GM18907 (cell line): Measurements from ENCODE around the gene ENTPD3.

ENCODE experiments used
- ATAC-seq: cut with Tn5 transposase; IDR thresholded peaks from one replicate; pipeline ENCODE4 v1.9.1; 2021; ENCODE audit warnings: mild to moderate bottlenecking, moderate library complexity; ENCODE audit not compliant: unreplicated experiment

ENTPD3 gene

GRCh38 chr3:40404591-40405198, 17.7 kb downstream of the ENTPD3 start:
- no peak for ATAC-seq

- ATAC-seq = no peak
These were observed 20.0 kb downstream of the ENTPD3 start for GRCh38 chr3:40407007-40407406.

GRCh38 chr3:40407611-40408010, 20.6 kb downstream of the ENTPD3 start:
- ATAC-seq = no peak

- ATAC-seq = no peak
These were observed 27.3 kb downstream of the ENTPD3 start for GRCh38 chr3:40414270-40414669.

DNA sequence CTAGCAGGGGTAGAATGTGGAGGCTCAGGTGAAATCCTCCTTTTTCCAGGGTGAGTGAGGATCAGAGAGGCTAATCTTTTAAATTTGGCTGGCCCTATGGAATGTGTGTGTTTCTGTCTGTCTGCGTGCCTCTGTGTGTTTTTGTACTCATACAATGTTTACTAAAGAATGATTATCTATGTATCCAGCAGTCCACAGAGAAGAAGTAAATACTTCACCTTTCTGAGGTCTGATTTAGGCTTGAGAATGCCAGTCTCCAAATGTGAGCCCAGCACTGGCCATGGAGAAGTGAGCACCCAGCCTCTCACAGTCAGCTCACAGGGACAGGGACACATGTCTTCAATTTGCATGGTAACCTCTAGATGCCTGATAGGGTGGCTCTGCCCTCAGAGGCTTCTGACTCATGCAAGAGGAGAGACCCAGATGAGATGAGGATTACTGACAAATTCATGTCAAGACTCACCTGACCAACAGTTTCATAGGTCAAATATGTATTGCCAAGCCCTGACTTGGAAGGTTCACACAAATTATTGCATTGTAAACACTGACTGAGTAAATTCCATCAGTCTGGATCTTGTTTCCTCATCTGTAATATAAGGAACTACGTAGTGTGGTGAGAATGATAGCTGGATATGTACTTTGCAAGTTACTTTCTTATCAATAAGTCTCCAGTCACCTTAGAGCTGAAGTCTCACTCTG, 31.0 kb downstream of the ENTPD3 start:
- ATAC-seq = no peak

DNA sequence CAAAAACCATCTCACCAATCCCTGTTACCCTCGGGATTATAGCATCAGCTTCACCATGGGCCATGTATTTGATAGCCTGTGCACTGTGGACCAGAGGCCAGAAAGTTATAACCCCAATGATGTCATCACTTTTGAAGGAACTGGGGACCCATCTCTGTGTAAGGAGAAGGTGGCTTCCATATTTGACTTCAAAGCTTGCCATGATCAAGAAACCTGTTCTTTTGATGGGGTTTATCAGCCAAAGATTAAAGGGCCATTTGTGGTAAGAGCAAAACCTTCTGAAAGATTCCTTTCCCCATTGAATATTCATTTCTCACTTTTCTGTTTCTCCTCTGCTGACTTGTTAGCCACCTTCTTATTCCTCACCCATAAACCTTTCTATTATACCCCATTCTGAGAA, 35.9 kb downstream of the ENTPD3 start:
- no peak for ATAC-seq

- ATAC-seq = no peak
These were observed 40.2 kb downstream of the ENTPD3 start for GRCh38 chr3:40427045-40427669.

DNA sequence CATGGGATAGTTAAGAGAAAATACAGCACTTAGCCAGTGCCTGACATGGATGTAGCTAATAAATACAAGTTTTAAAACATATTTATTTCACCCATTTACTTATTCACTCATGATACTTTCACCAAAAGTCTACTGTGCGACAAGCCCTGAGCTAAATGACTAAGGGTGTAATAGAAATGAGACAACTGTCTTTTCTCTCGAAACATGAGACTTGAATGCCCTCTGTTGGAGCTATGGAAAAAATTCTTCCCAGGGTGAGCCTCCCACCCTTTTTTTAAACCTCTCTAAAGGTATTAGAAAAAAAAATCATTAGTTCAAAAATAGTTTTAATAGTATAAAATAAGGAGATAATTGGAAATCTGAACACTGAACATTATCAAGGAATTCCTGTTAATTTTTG, 45.8 kb downstream of the ENTPD3 start:
- ATAC-seq = no peak

DNA sequence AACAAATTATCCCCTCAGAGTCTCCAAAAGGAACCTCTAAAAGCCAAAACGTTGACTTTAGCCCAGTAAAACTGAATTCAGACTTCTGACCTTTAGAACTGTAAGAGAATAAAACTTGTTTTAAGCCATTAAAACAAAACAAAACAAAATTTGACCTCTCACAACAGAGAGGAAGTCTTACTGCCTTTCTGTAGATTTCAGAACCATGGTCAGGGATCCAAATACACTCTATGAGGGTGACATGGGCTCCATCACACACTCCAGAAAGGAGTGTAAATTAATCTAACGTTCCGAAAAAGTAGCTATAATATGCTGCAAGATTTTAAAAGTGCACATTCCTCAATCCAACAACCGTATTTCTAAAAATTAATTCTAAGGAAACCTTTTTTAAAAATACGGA, 50.9 kb downstream of the ENTPD3 start:
- no peak for ATAC-seq

DNA sequence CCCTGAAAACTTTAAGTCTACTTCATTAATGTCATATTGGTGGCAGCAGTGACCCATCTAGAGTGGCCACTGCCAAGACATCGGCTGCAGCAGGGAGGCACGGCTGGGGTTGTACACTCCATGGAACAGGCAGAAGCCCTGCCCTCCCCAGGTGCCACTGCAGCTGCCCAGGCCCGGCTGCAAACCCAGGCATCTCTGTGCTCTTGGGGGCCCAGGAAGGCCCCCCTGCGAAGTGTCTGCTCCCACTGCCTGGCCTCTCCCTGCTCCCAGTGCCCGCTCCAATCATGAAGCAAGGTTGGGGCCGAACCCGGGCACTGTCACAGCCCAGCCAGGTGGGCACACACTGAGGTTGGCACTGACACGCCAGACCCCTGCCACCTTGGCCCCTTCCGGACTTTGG, 58.1 kb downstream of the ENTPD3 start:
- no peak for ATAC-seq

GRCh38 chr3:40445880-40446279, 58.9 kb downstream of the ENTPD3 start:
- no peak for ATAC-seq

- ATAC-seq = no peak
These were observed 63.5 kb downstream of the ENTPD3 start for GRCh38 chr3:40450438-40450837.

DNA sequence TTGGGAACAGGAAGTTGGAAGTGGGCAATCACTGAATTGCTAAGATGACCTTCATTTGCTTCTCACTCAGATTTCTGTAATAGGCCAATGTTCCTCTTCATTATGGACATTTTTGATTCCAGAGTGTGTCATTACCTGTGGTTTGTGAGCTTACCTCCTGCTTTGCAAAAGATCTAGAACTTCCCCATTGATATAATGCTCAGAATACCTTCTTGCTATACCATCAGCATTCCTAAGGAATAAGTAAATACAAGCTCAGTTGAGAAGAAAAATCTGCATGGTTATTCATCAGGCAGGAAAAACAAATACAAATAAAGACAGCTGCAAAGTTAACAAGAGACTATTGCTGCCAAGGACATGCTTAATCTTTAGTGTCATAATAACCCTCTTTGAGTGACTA, 64.6 kb downstream of the ENTPD3 start:
- ATAC-seq = no peak

GRCh38 chr3:40452057-40452456, 65.1 kb downstream of the ENTPD3 start:
- ATAC-seq = no peak

DNA sequence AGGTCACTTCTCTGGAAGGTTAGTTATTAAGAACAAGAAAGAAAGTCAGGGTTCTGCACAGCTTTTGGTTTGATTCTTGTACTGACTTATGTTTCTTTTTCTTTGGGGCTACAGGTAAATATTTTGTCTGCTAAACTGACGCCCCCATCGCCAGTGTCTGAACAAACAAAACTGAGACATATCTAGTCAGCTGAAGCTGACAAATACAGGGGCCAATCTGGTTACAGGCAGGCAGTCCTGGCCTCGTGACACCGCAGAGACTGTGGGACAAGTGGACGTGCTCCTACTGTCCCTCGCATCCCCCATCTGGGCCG, 65.5 kb downstream of the ENTPD3 start:
- no peak for ATAC-seq

- ATAC-seq = peak; percentile 95
These were observed 66.1 kb downstream of the ENTPD3 start for GRCh38 chr3:40452876-40453730.

DNA sequence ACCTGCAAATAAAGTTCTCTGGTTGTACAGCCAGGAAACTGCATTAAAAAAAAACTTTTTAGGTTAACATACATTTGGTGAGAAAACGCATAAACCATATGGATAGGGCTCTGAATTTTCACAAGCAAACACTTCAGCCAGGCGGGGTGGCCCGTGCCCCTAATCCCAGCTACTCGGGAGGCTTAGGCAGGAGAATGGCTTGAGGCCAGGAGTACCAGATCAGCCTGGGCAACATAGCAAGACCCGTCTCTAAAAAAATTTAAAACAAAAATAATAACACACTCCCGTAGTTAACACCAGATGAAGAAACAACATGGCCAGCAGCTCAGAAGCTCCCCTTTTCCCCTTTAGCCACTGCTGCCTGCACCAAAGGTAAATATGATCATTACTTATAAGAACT, 66.9 kb downstream of the ENTPD3 start:
- ATAC-seq = no peak

GRCh38 chr3:40455328-40455727, 68.3 kb downstream of the ENTPD3 start:
- ATAC-seq = no peak

- no peak for ATAC-seq
These were observed 69.4 kb downstream of the ENTPD3 start for GRCh38 chr3:40456279-40456939.

DNA sequence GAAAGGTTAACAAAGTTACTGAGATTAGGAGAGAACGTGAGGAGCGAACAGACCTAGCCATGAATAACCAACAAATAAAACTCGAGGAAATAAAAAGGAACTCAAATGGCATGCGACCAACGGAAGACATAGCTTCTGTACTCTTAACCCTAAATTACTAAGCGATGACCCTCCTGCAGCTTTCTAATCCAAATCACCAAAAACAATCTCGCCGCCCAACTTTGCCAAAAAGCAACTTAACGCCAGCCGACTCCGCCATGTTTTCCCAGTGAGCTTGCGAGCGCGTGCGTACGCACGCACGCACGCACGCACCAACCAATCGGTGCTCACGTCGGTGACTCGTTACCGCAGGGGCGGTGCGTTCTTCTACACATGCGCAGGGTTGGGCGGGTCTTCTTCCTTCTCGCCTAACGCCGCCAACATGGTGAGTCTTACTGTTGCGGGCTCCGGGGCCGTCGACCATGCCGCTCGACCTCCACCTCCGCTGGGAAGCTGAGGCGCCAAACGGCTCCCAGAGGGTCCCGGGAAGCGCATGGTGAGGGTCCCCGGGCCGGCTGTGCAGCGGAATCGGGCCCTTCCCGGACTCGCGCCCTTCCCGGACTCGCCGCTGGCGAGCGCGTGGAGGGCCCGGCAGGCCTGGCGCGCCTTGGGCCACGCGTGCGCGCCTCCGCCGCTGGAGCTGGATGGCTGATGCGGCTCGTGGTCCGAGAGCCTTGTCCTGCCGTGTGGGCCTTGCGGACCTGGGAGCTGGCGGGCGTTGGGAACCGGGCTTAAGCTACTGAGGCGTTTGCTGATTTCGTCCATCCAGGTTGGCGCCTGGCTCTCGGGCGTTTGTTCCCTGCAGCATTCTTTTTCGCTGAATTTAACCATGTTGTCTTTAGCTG, 70.2 kb downstream of the ENTPD3 start, which contains the start of gene RPL14:
Gene RPL14, plus strand, starts transcription at position 400 of the 884 bp plus-strand sequence. Its CDS starts 133 bp downstream, at position 533.
- ATAC-seq = peak; percentile 79
